ENCODE data around the gene STK33. TPM values are rescaled to one million over a fixed set of nuclear protein-coding genes. Genes with fewer than 3 reads are reported as not detected.

STK33 gene
- total and polyA plus RNA-seq, 4 donors: 0.10 to 3.8 (median 1.6) TPM

DNA sequence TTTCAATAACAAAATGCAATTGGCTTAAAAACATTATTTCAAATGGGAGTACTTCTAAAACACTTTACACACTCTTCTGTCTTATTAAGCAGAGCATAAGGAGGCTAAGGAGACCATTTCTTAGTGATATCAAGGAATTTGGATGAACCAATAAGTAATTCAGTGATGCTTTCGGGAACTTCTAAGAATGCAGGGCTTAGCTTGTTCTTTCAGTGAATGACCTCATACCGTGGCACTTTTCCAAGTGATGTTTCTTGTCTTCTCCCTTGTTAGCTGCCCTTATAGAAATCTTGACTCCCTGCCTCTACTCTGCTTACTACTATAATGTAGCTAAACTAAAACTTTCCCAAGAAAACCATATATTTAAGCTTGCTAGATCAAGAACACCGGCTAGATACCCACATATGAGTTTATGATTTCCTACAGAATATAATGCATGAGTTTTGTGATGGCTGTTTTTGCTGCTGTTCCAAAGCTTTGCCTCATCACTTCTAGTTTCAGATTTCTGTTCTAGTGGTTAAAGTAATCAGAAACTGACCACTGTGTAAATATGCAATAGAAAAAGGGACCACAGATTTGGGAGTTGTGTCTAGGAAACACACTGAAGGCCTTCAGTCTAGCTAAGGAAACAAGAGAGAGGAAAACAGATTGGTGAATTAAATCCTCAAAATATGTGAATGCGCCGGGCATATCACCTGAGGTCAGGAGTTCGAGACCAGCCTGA, 37.5 kb upstream of the STK33 start:
- no peak overlapping the region for H3K27ac ChIP-seq (ENCODE audit: low read depth in 1 of 2, low read length in 2 of 2)
- DNase-seq: no peak
- no peaks in the 10 kb centered on the region for H3K4me1 ChIP-seq (ENCODE audit: control insufficient read depth in 1 of 2, insufficient read depth in 2 of 2, low read length in 2 of 2)
- H3K4me3 ChIP-seq (ENCODE audit: low read length in 2 of 2): no peak overlapping the region
- no peaks in the 10 kb centered on the region for H3K9me3 ChIP-seq (ENCODE audit: control insufficient read depth, low read length)
- ATAC-seq (ENCODE audit: low FRiP score): no peak
- WGBS, 2 donors: 90 to 93% methylated on average over 6 of the region's 6 CpGs
- intact Hi-C loops (cut with DNase I): no loop called here
- H3K27me3 ChIP-seq (ENCODE audit: control insufficient read depth in 1 of 2, insufficient read depth in 2 of 2, low read length in 1 of 2): no peaks in the 10 kb centered on the region
- peaks cover 0 to 2% of the 10 kb centered on the region in 2 donors for H3K36me3 ChIP-seq (ENCODE audit: control insufficient read depth in 1 of 2, insufficient read depth in 2 of 2, low read length in 1 of 2)

DNA sequence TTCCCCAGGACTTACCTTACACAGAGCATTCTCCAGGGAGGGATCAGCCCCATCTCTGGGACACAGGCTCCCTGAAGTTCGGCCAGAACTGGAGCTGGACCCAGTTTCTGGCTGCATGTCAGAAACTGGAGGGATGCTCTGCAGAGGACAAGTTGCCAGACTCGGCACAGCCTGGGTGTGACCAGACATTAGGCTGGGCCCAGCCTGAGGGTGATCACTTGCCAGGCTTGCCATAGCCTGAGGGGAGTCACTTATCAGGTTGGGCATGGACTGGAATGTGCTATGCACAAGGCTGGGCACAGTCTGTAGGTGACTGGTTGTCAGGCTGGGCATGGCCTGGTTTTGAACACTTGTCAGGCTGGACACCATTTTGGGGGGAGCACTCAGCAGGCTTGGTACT, 30.7 kb upstream of the STK33 start:
- Histone ChIP-seq H3K9me3 (ENCODE audit: control insufficient read depth, low read length) (no peaks in the 10 kb centered on the region), H3K36me3 (ENCODE audit: control insufficient read depth in 1 of 2, insufficient read depth in 2 of 2, low read length in 1 of 2) (peaks cover 4 to 11% of the 10 kb centered on the region in 2 donors), H3K4me1 (ENCODE audit: control insufficient read depth in 1 of 2, insufficient read depth in 2 of 2, low read length in 2 of 2) (no peaks in the 10 kb centered on the region), H3K27ac (ENCODE audit: low read depth in 1 of 2, low read length in 2 of 2) (no peak overlapping the region), H3K27me3 (ENCODE audit: control insufficient read depth in 1 of 2, insufficient read depth in 2 of 2, low read length in 1 of 2) (no peaks in the 10 kb centered on the region), H3K4me3 (ENCODE audit: low read length in 2 of 2) (no peak overlapping the region)
- intact Hi-C loops (cut with DNase I): no loop called here
- 86 to 88% methylated on average over 2 of the region's 2 CpGs for WGBS, 2 donors
- ATAC-seq (ENCODE audit: low FRiP score) (peak; percentile 24), DNase-seq (no peak)

DNA sequence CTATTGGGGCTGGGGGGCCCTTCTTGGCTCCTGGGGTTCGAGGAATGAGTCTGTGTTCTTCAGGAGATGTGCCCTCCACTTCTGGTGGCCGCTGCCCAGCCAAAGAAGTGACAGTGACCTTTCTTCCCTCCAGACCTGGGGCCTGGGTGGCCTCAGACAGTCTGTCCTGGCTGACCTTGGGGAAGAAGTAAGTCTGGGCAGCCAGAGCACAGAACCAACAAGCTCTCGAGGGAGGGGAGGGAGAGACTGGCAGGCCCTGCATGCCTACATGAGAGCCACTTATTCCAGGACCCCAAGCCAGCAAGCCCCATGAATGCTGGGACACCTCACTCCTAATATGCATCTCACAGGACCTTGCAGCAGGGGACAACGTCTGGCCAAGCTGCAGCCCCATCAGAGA, 27.1 kb upstream of the STK33 start:
- H3K27me3 ChIP-seq (ENCODE audit: control insufficient read depth in 1 of 2, insufficient read depth in 2 of 2, low read length in 1 of 2): no peaks in the 10 kb centered on the region
- DNase-seq (no peak), ATAC-seq (ENCODE audit: low FRiP score) (no peak)
- intact Hi-C loops (cut with DNase I): no loop called here
- no peak overlapping the region for H3K27ac ChIP-seq (ENCODE audit: low read depth in 1 of 2, low read length in 2 of 2)
- no peaks in the 10 kb centered on the region for H3K9me3 ChIP-seq (ENCODE audit: control insufficient read depth, low read length)
- H3K36me3 ChIP-seq (ENCODE audit: control insufficient read depth in 1 of 2, insufficient read depth in 2 of 2, low read length in 1 of 2): peaks cover 4 to 17% of the 10 kb centered on the region in 2 donors
- no peak overlapping the region for H3K4me3 ChIP-seq (ENCODE audit: low read length in 2 of 2)
- no peaks in the 10 kb centered on the region for H3K4me1 ChIP-seq (ENCODE audit: control insufficient read depth in 1 of 2, insufficient read depth in 2 of 2, low read length in 2 of 2)
- WGBS, 2 donors: 76 to 78% methylated on average over 4 of the region's 4 CpGs

DNA sequence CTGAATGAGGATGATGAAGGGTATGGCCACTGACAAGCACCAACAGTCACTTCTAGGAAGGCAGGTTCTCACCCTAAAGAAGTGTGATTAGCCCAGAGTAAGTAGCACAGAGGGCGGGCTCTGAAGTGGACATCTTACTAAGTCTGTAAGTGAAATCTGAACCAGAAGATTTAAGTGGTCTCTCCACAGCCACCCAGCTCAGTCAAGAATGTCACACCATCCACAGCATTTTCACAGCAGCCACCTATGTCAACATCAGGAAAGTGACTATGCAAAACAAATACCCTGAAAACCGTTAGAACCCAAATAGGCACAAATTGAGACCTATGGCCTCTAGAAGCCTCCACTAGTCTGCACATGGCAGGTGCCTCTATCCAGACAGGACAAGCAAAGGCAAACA, 23.0 kb upstream of the STK33 start:
- H3K36me3 ChIP-seq (ENCODE audit: control insufficient read depth in 1 of 2, insufficient read depth in 2 of 2, low read length in 1 of 2): peaks cover 0 to 13% of the 10 kb centered on the region in 2 donors

DNA sequence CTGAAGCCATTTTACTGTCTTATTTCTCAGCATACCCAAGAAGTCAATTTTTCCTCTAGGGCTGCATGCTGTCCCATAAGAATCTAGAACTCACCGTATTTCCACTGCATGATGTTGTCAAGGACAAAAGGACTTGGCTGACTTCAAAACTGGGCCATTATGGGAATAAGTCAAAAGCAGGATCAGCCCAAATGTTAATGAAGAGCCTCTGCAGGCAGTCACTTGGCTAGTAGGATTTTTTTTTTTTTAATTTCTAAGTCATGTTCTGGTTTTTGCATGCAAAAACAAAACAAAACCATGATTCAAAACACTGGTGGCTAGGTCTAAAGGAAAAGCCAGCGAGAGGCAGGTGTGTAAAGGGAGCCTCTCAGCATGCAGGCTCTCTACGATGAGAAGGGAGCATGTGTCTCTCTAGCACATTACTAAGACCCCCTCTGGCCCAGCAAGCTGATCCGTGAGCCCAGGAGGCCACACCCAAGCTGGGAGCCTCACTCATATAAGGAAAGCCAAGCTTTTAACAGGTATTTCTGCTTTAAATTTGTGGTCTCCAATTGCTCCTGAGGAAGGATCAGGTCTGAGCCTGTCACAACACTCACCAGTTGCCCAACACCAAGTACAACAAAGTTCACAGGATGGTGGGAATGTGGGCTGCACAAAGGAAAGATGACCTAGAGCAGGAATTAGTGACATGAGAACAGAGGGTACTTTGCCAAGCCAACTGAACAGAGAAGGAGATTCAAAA, 21.4 kb upstream of the STK33 start:
- H3K27ac ChIP-seq (ENCODE audit: low read depth in 1 of 2, low read length in 2 of 2): no peak overlapping the region
- WGBS, 2 donors: 92 to 93% methylated on average over 4 of the region's 4 CpGs
- no peaks in the 10 kb centered on the region for H3K4me1 ChIP-seq (ENCODE audit: control insufficient read depth in 1 of 2, insufficient read depth in 2 of 2, low read length in 2 of 2)
- ATAC-seq (ENCODE audit: low FRiP score) (no peak), DNase-seq (no peak)
- H3K4me3 ChIP-seq (ENCODE audit: low read length in 2 of 2): no peak overlapping the region
- no peaks in the 10 kb centered on the region for H3K9me3 ChIP-seq (ENCODE audit: control insufficient read depth, low read length)
- intact Hi-C loops (cut with DNase I): no loop called here
- no peaks in the 10 kb centered on the region for H3K27me3 ChIP-seq (ENCODE audit: control insufficient read depth in 1 of 2, insufficient read depth in 2 of 2, low read length in 1 of 2)
- peaks cover 0 to 8% of the 10 kb centered on the region in 2 donors for H3K36me3 ChIP-seq (ENCODE audit: control insufficient read depth in 1 of 2, insufficient read depth in 2 of 2, low read length in 1 of 2)

More for the DNA sequence above, 23.0 kb upstream of the STK33 start:
- Histone ChIP-seq H3K27ac (ENCODE audit: low read depth in 1 of 2, low read length in 2 of 2) (no peak overlapping the region), H3K27me3 (ENCODE audit: control insufficient read depth in 1 of 2, insufficient read depth in 2 of 2, low read length in 1 of 2) (no peaks in the 10 kb centered on the region), H3K9me3 (ENCODE audit: control insufficient read depth, low read length) (no peaks in the 10 kb centered on the region), H3K4me3 (ENCODE audit: low read length in 2 of 2) (no peak overlapping the region), H3K4me1 (ENCODE audit: control insufficient read depth in 1 of 2, insufficient read depth in 2 of 2, low read length in 2 of 2) (no peaks in the 10 kb centered on the region)
- DNase-seq (no peak), ATAC-seq (ENCODE audit: low FRiP score) (no peak)
- 76 to 78% methylated on average over 2 of the region's 2 CpGs for WGBS, 2 donors
- intact Hi-C loops (cut with DNase I): no loop called here

DNA sequence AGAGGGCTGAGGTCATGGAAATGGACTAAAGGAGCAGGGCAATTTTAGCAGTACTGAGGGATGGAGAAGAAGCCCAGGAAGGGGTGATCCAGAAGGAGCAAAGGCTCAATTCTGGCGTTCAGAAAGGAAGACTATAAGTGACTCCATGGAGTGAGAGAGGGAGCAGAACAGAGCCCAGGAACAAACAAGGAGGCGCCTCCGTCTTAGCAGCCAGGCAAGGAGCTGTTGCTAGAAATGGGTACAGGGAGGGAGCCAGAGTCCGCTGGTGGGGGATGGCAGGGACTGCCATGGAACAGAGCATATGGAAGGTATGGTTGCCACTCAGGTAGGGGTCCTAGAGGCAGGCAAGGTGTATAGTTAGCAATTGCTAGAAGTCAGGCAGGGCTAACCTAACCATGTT, 20.5 kb upstream of the STK33 start:
- DNase-seq (no peak), ATAC-seq (ENCODE audit: low FRiP score) (no peak)
- Histone ChIP-seq H3K4me1 (ENCODE audit: control insufficient read depth in 1 of 2, insufficient read depth in 2 of 2, low read length in 2 of 2) (no peaks in the 10 kb centered on the region), H3K4me3 (ENCODE audit: low read length in 2 of 2) (no peak overlapping the region), H3K27me3 (ENCODE audit: control insufficient read depth in 1 of 2, insufficient read depth in 2 of 2, low read length in 1 of 2) (no peaks in the 10 kb centered on the region), H3K27ac (ENCODE audit: low read depth in 1 of 2, low read length in 2 of 2) (no peak overlapping the region), H3K9me3 (ENCODE audit: control insufficient read depth, low read length) (no peaks in the 10 kb centered on the region), H3K36me3 (ENCODE audit: control insufficient read depth in 1 of 2, insufficient read depth in 2 of 2, low read length in 1 of 2) (peaks cover 0 to 6% of the 10 kb centered on the region in 2 donors)
- 90 to 91% methylated on average over 4 of the region's 4 CpGs for WGBS, 2 donors
- intact Hi-C loops (cut with DNase I): no loop called here

DNA sequence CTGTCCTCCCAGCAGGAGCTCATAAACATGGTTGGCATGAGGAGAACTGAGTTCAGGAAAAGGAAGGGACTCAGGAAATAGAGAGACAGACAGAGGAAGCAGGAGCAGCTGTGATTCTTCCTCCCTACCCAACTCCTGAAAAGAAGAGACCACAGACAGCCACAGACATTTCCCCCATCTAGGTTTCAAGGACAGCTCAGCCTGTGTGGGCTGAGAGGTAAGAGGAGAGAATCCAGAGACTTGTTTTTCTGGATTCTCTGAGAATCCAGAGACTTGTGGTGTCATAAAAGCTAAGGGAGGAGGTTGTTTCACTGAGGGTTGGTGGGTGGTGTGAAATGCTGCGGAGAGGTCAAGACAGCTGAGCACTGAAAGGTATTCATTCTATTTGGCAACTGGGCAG, 19.0 kb upstream of the STK33 start:
- no peak for DNase-seq
- no peak overlapping the region for H3K27ac ChIP-seq (ENCODE audit: low read depth in 1 of 2, low read length in 2 of 2)
- WGBS, 2 donors: 86 to 92% methylated on average over 1 of the region's 1 CpG
- H3K36me3 ChIP-seq (ENCODE audit: control insufficient read depth in 1 of 2, insufficient read depth in 2 of 2, low read length in 1 of 2): peaks cover 0 to 6% of the 10 kb centered on the region in 2 donors
- H3K9me3 ChIP-seq (ENCODE audit: control insufficient read depth, low read length): no peaks in the 10 kb centered on the region
- no peaks in the 10 kb centered on the region for H3K4me1 ChIP-seq (ENCODE audit: control insufficient read depth in 1 of 2, insufficient read depth in 2 of 2, low read length in 2 of 2)
- intact Hi-C loops (cut with DNase I): no loop called here
- no peaks in the 10 kb centered on the region for H3K27me3 ChIP-seq (ENCODE audit: control insufficient read depth in 1 of 2, insufficient read depth in 2 of 2, low read length in 1 of 2)
- ATAC-seq (ENCODE audit: low FRiP score): no peak
- no peak overlapping the region for H3K4me3 ChIP-seq (ENCODE audit: low read length in 2 of 2)

DNA sequence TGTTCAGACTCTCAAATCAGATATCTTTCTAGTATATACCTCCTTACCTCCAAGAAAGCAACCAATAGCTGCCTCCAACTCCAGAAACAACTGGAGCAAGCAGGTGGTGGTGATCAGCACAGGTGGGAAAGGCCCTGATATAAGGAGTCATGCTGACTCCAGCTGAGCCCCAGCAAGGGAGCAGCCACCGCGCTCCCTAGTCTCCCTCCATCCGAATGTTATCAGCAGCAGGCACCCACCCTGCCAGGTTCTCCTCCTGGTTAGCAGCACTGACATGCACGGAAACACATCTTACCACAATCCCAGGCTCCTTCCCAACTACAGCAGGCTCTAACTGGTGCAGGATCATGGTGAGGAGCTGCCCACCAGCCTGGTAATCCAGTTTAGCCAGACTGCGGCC, 18.5 kb upstream of the STK33 start:
- Histone ChIP-seq H3K4me1 (ENCODE audit: control insufficient read depth in 1 of 2, insufficient read depth in 2 of 2, low read length in 2 of 2) (no peaks in the 10 kb centered on the region), H3K27me3 (ENCODE audit: control insufficient read depth in 1 of 2, insufficient read depth in 2 of 2, low read length in 1 of 2) (no peaks in the 10 kb centered on the region), H3K9me3 (ENCODE audit: control insufficient read depth, low read length) (no peaks in the 10 kb centered on the region), H3K4me3 (ENCODE audit: low read length in 2 of 2) (no peak overlapping the region), H3K36me3 (ENCODE audit: control insufficient read depth in 1 of 2, insufficient read depth in 2 of 2, low read length in 1 of 2) (peaks cover 0 to 6% of the 10 kb centered on the region in 2 donors), H3K27ac (ENCODE audit: low read depth in 1 of 2, low read length in 2 of 2) (no peak overlapping the region)
- ATAC-seq (ENCODE audit: low FRiP score) (no peak), DNase-seq (no peak)
- intact Hi-C loops (cut with DNase I): no loop called here
- WGBS, 2 donors: 86 to 89% methylated on average over 5 of the region's 5 CpGs

Measured in aorta (tissue), 5 donors.